Measurements from ENCODE around the gene MEGF11.

- no peak for TF ChIP-seq POLR2AphosphoS5 (IDR thresholded peaks at IDR 0.05)
- no peak for TF ChIP-seq CTCF (IDR thresholded peaks at IDR 0.05)
- no peak for TF ChIP-seq POLR2A (IDR thresholded peaks at IDR 0.05)
Measured at GRCh38 chr15:66149871-66150270, 103.7 kb downstream of the MEGF11 start.
